Keratinocyte (primary cell): ENCODE results near the gene SELENOK. TPM values are rescaled to one million over a fixed set of nuclear protein-coding genes. Genes with fewer than 3 reads are reported as not detected.

Source experiments
- DNase-seq: peaks from one replicate; pipeline ENCODE4 v3.0.0-alpha.2; 2011; ENCODE audit warnings: low read depth, missing footprints, low spot score
- FAIRE-seq: peaks from 2 replicates; lab custom pipeline; 2011; peaks lifted over from hg19 to GRCh38; lab: Jason Lieb, UNC
- H2AFZ ChIP-seq: 2 replicates; pipeline ENCODE4 v1.6.0; 2012; ENCODE audit warnings: low read length, control low read depth, inconsistent platforms; ENCODE audit not compliant: control insufficient read depth
- H3K27ac ChIP-seq: 2 replicates; pipeline ENCODE4 v1.5.1; 2011; ENCODE audit warnings: low read length; ENCODE audit not compliant: control insufficient read depth, insufficient read depth
- H3K27me3 ChIP-seq: 3 replicates; pipeline ENCODE4 v1.6.0; 2011; ENCODE audit warnings: low read length; ENCODE audit not compliant: control insufficient read depth, insufficient read depth; ENCODE audit errors: extremely low read depth
- H3K36me3 ChIP-seq, 2 experiments: 2 replicates in 1 of 2; 3 replicates in 1 of 2; pipeline ENCODE4 v1.5.1; 2011; ENCODE audit warnings: low read length in 2 of 2, mild to moderate bottlenecking in 1 of 2; ENCODE audit not compliant: control insufficient read depth in 2 of 2, insufficient read depth in 2 of 2; ENCODE audit errors: extremely low read depth in 1 of 2
- H3K4me1 ChIP-seq: 3 replicates; pipeline ENCODE4 v1.5.1; 2011; ENCODE audit warnings: low read length; ENCODE audit not compliant: control insufficient read depth, insufficient read depth; ENCODE audit errors: extremely low read depth
- H3K4me2 ChIP-seq: 3 replicates; pipeline ENCODE4 v1.6.0; 2011; ENCODE audit warnings: low read depth, low read length; ENCODE audit not compliant: control insufficient read depth, insufficient read depth; ENCODE audit errors: extremely low read depth
- H3K4me3 ChIP-seq, 3 experiments: fragments of 200-600 bp in 1 of 3; sonication (generic) in 1 of 3; 2 replicates in 2 of 3; 3 replicates in 1 of 3; pipeline ENCODE4 v1.5.1; 2011 to 2016; ENCODE audit warnings: low read length in 3 of 3, mild to moderate bottlenecking in 3 of 3, control low read depth in 2 of 3, inconsistent platforms in 1 of 3, low read depth in 1 of 3, mixed read lengths in 1 of 3, mixed run types in 1 of 3, moderate library complexity in 1 of 3; ENCODE audit not compliant: control insufficient read depth in 2 of 3, insufficient read depth in 2 of 3; ENCODE audit errors: extremely low read depth in 1 of 3
- H3K79me2 ChIP-seq: 2 replicates; pipeline ENCODE4 v1.6.0; 2012; ENCODE audit warnings: low read length; ENCODE audit not compliant: control insufficient read depth, insufficient read depth
- H3K9ac ChIP-seq: 3 replicates; pipeline ENCODE4 v1.6.0; 2011; ENCODE audit warnings: low read length; ENCODE audit not compliant: control insufficient read depth, insufficient read depth; ENCODE audit errors: extremely low read depth
- H3K9me1 ChIP-seq: 3 replicates; pipeline ENCODE4 v1.6.0; 2011; ENCODE audit warnings: low read length; ENCODE audit not compliant: control insufficient read depth, insufficient read depth; ENCODE audit errors: extremely low read depth
- H3K9me3 ChIP-seq: 2 replicates; pipeline ENCODE4 v1.5.1; 2012; ENCODE audit warnings: low read depth, low read length; ENCODE audit not compliant: control insufficient read depth
- H4K20me1 ChIP-seq: 3 replicates; pipeline ENCODE4 v1.6.0; 2011; ENCODE audit warnings: low read length; ENCODE audit not compliant: control insufficient read depth, insufficient read depth; ENCODE audit errors: extremely low read depth
- EZH2 ChIP-seq: IDR thresholded peaks from one replicate; pipeline ENCODE4 v1.6.1; 2012; ENCODE audit warnings: inconsistent platforms, mild to moderate bottlenecking, low read length, moderate library complexity
- dilution Hi-C: fragments of 300-500 bp; cut with MboI; formaldehyde crosslinking; loops from one replicate; pipeline ENCODE4 v1.7.0; 2020; ENCODE audit warnings: low sequenced_read_pairs; ENCODE audit not compliant: extremely low pct_ligation_motif_present
- polyA plus RNA-seq, 5 experiments: library from polyadenylated mRNA; depleted of rRNA in 3 of 5; stranded (reverse) in 3 of 5; stranded (forward) in 1 of 5; unstranded in 1 of 5; fragments of >200 nt; gene quantifications; 1 replicate in 1 of 5; 2 replicates in 3 of 5; 3 replicates in 1 of 5; pipeline versions ENCODE4 v1.2.1 to v1.2.3, GENCODE V29; 2011 to 2012; ENCODE audit warnings: missing spikeins in 2 of 5, low read depth in 1 of 5, low replicate concordance in 1 of 5
- TF ChIP-seq, protein P1 (sequence below), 3 experiments: IDR thresholded peaks in 1 of 3; conservative IDR thresholded peaks in 1 of 3; optimal IDR thresholded peaks in 1 of 3; 2 replicates in 2 of 3; 3 replicates in 1 of 3; pipeline versions ENCODE3 to v1.5.1; 2011; ENCODE audit warnings: low read length in 3 of 3, mild to moderate bottlenecking in 3 of 3, moderate library complexity in 2 of 3, control low read depth in 1 of 3, inconsistent platforms in 1 of 3; ENCODE audit not compliant: insufficient read depth in 2 of 3; ENCODE audit errors: extremely low read depth in 1 of 3

SELENOK gene
- polyA plus RNA-seq, 1 donor (not counting 4 experiments of a cell fraction or from before 2014, with no cell fraction given): 94.9 TPM

DNA sequence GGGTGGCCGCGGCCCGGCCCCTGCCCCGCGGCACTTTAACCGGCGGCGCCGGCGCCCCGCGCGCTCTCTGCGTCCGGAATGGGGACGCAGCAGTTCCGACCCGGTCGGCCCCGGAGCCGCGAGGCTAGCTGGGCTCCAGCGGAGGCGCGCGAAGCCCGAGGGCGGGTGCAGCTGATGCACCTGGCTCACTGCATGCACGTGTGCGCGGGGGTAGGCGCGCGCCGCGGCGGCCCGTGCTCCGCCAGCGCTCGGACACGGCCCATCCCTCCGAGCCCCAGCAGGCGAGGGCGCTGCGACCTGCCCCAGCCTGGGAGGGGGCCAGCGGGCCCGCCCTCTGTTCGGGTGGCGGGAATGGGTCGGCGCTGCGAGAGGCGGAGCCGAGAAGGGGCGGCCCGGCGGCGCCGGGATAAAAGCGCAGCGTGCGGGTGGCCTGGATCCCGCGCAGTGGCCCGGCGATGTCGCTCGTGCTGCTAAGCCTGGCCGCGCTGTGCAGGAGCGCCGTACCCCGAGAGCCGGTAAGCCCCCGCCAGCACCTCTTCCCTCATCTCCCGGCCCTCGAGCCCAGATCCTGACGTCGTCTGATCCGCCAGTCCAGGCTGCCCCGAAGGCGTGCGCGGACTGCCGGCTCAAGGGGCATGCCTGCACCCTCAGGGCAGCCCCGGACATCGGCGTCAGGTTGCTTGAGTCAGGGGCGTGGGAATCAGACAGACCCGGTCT is 45.4 kb downstream of the SELENOK start, which contains the start of the genes CHDH and IL17RB:
Gene CHDH (minus strand): TSS at position 286 of the 717 bp plus-strand sequence. CDS start 22,411 bp downstream, outside the sequence.
Gene IL17RB (plus strand): TSS at position 435 of the 717 bp plus-strand sequence. CDS start 21 bp downstream, at position 456.
- H3K36me3 ChIP-seq: no peaks in the 10 kb centered on the region
- DNase-seq (no peak), FAIRE-seq (no peak)
- peak within 1 kb of the TSS; percentile 23 to 61 (median 59) for H3K4me3 ChIP-seq
- peaks cover 40% of the 10 kb centered on the region for H3K27me3 ChIP-seq
- H3K9me3 ChIP-seq: no peaks in the 10 kb centered on the region
- peak within 1 kb of the TSS; percentile 85 for H3K4me2 ChIP-seq
- H4K20me1 ChIP-seq: no peaks in the 10 kb centered on the region
- H3K9me1 ChIP-seq: no peaks in the 10 kb centered on the region
- H3K79me2 ChIP-seq: no peaks in the 10 kb centered on the region
- no peak within 1 kb of the TSS for H3K9ac ChIP-seq
- dilution Hi-C loops: no loop called here
- peaks cover 4% of the 10 kb centered on the region for H3K4me1 ChIP-seq
- no peak within 1 kb of the TSS for H3K27ac ChIP-seq
- TF ChIP-seq EZH2: peak; percentile 20
- TF ChIP-seq, protein P1, sequence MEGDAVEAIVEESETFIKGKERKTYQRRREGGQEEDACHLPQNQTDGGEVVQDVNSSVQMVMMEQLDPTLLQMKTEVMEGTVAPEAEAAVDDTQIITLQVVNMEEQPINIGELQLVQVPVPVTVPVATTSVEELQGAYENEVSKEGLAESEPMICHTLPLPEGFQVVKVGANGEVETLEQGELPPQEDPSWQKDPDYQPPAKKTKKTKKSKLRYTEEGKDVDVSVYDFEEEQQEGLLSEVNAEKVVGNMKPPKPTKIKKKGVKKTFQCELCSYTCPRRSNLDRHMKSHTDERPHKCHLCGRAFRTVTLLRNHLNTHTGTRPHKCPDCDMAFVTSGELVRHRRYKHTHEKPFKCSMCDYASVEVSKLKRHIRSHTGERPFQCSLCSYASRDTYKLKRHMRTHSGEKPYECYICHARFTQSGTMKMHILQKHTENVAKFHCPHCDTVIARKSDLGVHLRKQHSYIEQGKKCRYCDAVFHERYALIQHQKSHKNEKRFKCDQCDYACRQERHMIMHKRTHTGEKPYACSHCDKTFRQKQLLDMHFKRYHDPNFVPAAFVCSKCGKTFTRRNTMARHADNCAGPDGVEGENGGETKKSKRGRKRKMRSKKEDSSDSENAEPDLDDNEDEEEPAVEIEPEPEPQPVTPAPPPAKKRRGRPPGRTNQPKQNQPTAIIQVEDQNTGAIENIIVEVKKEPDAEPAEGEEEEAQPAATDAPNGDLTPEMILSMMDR (optimal IDR thresholded peaks at IDR 0.05 in 1 of 3, IDR thresholded peaks at IDR 0.05 in 1 of 3, conservative IDR thresholded peaks at IDR 0.05 in 1 of 3; ENCODE audit: extremely low read depth in 1 of 3, insufficient read depth in 2 of 3, low read length in 3 of 3): no peak
- H2AFZ ChIP-seq: peak within 1 kb of the TSS; percentile 46

DNA sequence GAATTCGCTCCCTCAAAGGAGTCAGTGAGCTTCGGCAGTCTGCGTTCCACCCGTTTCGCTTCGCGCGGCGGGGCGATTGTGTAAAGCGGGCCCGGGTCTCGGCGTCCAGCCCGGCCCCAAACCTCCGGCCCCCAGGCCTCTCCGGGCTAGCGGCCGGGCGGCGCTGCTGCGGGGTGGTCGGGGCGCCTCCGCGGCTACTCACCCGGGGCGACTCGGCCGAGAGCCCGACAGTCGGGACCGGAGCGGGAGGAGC is 45.9 kb downstream of the SELENOK start:
- Histone ChIP-seq H3K4me2 (peak overlapping the region; percentile 85), H3K4me3 (peak overlapping the region; percentile 23 to 61 (median 59)), H3K9ac (no peak overlapping the region), H3K36me3 (no peaks in the 10 kb centered on the region), H3K9me3 (no peaks in the 10 kb centered on the region), H3K9me1 (no peaks in the 10 kb centered on the region), H2AFZ (peak overlapping the region; percentile 46), H3K4me1 (peaks cover 4% of the 10 kb centered on the region), H3K27ac (no peak overlapping the region), H4K20me1 (no peaks in the 10 kb centered on the region), H3K27me3 (peaks cover 40% of the 10 kb centered on the region), H3K79me2 (no peaks in the 10 kb centered on the region)
- no peak for TF ChIP-seq EZH2
- TF ChIP-seq, protein P1 (optimal IDR thresholded peaks at IDR 0.05 in 1 of 3, IDR thresholded peaks at IDR 0.05 in 1 of 3, conservative IDR thresholded peaks at IDR 0.05 in 1 of 3; ENCODE audit: extremely low read depth in 1 of 3, insufficient read depth in 2 of 3, low read length in 3 of 3): no peak
- DNase-seq (no peak), FAIRE-seq (no peak)
- dilution Hi-C loops: no loop called here
